Measurements from ENCODE around the gene GNG4.

GNG4 gene

GRCh38 chr1:235649368-235650163 is at the start of gene GNG4:
GNG4 (minus strand) TSS chr1:235649784; CDS start chr1:235583838, 65,946 bp downstream.
- DNase-seq, result no peak

DNA sequence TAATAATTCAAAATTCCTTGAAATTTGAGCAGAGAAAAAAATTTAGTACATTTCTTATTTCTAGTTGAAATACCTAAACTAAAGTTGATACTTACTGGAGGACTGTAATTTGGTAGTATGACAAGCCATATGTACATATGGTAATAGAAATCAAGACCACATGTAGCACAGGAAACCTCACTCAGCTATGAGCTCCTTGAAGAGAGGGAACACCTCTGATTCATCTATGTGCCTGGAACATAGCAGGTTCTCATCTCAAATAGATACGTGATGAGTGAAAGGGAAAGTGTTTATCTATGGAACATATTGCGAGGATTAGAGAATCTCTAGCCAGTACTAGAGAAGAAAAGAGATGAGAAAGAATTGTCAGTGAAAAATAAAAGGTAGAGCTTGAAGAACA is 47.9 kb upstream of the GNG4 start:
- DNase-seq, result no peak

GRCh38 chr1:235689356-235689755 is 39.8 kb upstream of the GNG4 start:
- no peak for DNase-seq

- DNase-seq, result no peak
Observed at GRCh38 chr1:235688096-235688495, 38.5 kb upstream of the GNG4 start.

DNA sequence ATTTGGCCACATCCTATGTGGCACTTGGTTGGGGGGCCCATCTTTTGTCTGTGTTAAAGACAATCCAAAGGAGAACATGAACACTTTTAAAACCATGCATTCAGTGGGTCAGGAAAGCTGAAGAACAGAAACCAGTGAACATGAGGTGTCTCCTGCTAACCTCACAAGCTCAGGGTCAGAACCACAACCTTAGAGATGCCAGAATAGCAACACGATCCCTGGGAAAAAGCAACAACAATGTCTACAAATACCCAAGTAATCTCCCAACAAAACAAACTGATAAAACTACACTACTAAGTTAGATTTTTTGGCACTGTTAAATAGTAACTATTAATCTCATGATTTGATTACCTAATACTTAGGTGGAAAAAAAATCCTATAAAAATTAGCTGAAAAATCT is 34.1 kb upstream of the GNG4 start:
- DNase-seq, result no peak

DNA sequence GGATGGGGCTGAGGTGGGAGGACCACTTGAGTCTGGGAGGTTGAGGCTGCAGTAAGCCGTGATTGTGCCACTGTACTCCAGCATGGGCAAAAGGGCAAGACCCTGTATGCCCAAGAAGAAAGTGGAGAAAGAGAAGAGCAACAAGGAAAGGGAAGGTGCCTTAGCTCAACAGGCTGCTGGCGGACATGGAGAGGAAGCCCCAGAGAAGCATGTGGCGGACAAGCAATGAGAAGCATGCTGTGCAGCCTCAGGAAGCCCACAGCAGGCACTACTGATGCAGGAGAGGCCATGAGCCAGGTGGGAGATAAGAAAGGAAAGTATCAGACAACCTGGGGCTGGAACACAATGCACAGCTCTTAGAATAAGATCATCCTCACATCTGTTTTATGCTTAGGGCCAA is 32.6 kb upstream of the GNG4 start:
- no peak for DNase-seq

DNA sequence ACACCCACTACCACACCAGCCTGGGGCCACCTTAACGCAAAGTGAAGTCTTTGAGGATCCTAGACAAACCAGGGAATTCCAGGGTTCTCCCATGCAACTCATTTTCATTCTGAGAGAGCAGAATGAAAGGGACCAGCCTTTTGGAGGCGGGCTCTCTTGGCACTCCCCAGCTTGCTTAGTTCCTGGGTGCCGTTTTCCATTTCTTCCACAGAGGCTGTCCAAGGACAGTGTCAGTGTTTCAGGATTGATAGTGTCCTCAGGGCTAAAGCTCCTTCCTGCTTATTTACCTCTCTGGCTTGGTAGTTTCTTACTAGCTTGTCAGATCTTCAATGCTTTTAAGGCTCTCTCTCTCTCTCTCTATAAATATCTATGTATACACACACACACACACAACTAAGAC is 30.1 kb upstream of the GNG4 start:
- no peak for DNase-seq

DNA sequence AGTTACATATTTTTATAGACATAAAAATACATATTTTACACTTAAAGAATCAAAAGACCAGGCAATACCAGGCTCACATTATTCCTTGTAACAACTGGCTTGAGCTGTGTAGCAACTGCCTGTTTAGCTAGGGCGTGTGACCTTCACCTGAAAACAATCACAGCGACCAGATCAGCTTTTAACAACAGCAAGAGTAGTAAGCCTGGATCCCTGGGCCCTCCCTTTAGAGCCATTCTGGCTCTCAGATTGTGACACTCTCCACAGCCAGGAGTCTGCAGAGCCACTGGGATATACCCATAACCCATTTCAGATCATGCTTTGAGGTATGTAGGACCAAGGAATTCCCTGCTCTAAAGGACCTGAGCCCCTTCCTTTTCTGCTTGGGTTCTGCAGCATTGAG is 29.4 kb upstream of the GNG4 start:
- no peak for DNase-seq

DNA sequence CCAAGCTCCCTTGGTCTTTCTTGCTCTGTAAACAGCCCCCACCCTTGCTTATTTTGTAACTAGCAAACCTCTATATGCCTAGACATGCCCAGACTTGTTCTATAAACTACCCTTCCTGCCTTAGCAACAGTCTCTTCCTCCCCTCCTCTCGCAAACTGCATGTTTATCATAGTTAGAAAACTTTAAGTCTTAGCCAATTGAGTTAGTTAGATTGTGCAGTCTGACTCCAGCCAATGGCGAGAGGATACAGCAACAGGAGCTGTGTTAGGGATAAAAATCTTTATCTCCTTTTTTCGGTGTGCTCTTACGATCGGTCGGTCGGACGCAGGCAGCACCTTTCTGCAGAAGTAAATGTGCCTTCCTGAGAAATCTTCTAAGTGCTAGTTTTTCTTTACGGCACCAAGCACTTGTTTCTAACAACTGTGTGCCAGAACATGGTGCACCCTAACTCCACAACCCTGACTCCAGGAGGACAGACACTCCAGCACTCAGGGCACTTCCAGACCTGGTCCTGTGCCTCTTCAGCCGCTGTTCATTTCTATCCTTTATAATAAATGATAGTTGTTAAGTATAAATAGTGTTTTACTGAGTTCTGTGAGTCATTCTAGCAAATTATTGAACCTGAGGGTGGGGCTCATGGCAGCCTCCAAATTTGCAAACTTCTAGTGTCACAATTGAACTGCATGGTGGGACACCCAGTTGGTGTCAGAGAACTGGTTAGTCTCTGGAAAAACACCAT is 25.7 kb upstream of the GNG4 start:
- no peak for DNase-seq

DNA sequence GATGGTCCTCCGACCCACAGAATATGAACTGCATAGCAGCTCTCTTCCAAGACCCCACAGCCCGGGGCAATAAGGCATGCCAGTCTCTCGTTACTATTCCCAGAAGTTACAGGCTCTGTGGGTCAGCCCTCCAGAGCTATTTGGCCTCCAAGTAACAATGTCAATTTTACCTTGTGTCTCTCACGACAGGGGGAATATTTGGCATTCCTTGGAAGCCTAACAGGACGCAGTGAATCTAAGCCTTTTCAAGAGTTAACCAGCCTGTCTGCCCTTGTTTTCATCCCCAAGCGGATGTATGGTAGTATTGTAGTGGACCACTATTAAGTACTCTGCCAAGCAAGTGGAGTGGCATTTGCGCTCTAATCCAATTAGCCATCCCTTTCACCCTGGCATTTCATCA is 24.4 kb upstream of the GNG4 start:
- no peak for DNase-seq

DNA sequence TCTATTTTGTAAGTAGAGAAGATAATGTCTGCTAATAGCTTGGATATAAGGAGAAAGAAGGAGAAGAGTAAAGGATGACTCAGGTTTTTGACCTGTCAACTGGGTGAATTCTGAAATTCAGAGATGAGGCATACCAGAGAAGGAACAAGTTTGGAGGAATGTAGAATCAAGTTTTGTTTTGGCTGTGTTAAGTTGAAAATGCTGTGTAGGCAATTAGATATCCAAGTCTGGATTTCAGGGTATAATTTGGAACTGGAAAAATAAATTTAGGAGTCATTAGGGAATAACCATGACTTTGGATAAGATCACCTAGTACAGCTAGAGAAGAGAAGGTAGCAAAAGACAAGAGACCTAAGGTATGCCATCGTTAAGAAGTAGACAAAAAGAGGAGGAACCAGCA is 22.4 kb upstream of the GNG4 start:
- DNase-seq, result no peak

DNA sequence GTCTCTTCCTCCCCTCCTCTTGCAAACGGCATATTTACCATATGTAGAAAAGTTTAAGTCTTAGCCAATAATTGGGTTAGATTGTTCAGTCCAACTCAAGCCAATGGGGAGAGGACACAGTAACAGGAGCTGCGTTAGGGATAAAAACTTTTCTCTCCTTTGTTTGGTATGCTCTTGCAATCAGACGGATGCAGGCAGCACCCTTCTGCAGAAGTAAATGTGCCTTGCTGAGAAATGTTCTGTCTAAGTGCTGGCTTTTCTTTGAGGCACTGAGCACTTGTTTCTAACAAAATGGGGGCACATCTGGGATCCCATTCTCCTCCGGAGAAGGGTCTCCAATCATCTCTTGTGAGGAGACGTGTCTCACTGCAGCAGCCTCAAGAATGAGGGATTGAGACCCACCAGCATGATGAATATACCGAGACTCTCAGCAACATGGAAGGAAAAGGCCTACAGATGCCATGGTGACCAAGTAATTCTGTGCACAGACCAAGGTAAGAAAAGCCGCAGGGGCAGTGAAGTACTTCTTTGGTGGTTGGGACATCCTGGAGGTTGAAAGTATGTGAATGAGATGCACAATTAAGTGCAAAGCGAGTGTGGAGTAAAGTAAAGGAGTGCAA is 20.7 kb upstream of the GNG4 start:
- DNase-seq, result no peak

- DNase-seq, result no peak
Observed at GRCh38 chr1:235669277-235669676, 19.7 kb upstream of the GNG4 start.

- DNase-seq, result no peak
Observed at GRCh38 chr1:235663628-235664027, 14.0 kb upstream of the GNG4 start.

DNA sequence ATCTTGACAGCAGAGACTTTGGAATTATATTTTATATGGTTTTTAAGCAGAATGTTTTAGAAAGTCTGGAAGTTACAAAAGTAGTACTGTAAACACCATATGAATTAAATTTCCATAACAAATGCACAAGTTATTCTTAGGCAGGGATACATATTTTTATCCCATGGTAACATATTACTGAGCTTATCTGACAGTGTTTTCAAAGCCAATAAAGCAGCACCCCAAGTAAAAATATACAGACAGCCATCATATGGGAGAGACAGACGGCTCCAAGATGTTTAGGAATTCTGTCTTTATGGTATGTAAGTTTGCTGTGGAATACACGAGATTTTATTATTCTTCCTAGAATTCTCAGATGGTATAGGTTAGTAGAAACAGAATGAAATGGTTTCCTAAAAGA is 12.0 kb upstream of the GNG4 start:
- DNase-seq, result no peak

DNA sequence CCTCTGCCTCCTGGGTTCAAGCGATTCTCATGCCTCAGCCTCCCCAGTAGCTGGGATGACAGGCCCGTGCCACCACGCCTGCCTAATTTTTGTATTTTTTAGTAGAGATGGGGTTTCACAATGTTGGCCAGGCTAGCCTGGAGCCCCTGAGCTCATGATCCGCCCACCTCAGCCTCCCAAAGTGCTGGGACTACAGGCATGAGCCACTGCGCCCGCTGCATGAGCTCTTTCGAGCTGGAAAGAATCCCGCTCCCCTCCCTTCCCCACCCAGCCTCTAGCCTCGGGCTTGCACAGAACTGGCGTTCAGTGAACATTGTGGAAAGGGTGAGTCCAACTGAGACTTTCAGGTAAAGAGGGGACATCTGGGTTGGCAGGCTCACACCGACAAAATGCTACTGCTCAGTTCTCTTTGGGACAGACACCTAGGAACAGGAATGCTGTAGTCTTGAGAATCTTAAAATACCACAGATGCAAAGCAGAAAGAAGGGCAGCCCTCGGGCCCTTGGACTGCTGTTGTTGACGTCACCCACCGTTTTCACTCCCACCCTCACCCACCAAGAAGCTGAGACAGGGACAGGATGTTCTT is 9.7 kb upstream of the GNG4 start:
- no peak for DNase-seq

GRCh38 chr1:235657747-235658526 is 8.4 kb upstream of the GNG4 start:
- DNase-seq, result no peak

GRCh38 chr1:235657269-235657668 is 7.7 kb upstream of the GNG4 start:
- DNase-seq, result no peak

DNA sequence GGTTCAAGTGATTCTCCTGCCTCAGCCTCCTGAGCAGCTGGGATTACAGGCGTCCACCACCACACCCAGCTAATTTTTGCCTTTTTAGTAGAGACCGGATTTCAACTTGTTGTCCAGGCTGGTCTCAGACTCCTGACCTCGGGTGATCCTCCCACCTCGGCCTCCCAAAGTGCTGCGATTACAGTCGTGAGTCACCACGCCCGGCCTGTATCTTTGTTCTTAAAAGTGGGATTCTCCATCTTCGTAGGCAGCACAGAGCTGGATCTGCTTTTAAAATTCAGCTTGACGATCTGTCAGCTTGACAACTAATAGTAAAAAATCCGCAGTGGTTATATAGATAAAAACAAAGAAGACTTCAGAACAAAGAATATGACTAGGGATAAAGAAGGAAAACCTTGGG is 2.8 kb upstream of the GNG4 start:
- DNase-seq, result no peak

- DNase-seq, result no peak
Observed at GRCh38 chr1:235651170-235651806, 1.7 kb upstream of the GNG4 start.

- no peak for DNase-seq
Observed at GRCh38 chr1:235650341-235651169, 971 bp upstream of the GNG4 start.
